DND-41 (cell line): ENCODE measurements around the gene AAMDC.

Experiments
- ATAC-seq: fragments of 200-7000 bp; cut with Tn5 transposase; 3 replicates; pipeline ENCODE4 v1.9.1; 2021; ENCODE audit warnings: low read depth; ENCODE audit not compliant: insufficient read depth
- DNase-seq: peaks from one replicate; pipeline ENCODE4 v3.0.0-alpha.2; 2020
- H2AFZ ChIP-seq: 2 replicates; pipeline ENCODE4 v1.6.0; 2012; ENCODE audit warnings: low read depth, low read length
- H3K27ac ChIP-seq: 2 replicates; pipeline ENCODE4 v1.5.1; 2012; ENCODE audit warnings: low read length, inconsistent platforms
- H3K27me3 ChIP-seq: fragments of 200-600 bp; sonication (generic); 2 replicates; pipeline ENCODE4 v1.6.0; 2012; ENCODE audit warnings: low read length, mild to moderate bottlenecking, inconsistent platforms; ENCODE audit not compliant: insufficient read depth, poor library complexity
- H3K36me3 ChIP-seq: 2 replicates; pipeline ENCODE4 v1.5.1; 2012; ENCODE audit warnings: low read length, inconsistent platforms; ENCODE audit not compliant: insufficient read depth
- H3K4me1 ChIP-seq: 2 replicates; pipeline ENCODE4 v1.5.1; 2012; ENCODE audit warnings: mild to moderate bottlenecking, low read length; ENCODE audit not compliant: insufficient read depth
- H3K4me2 ChIP-seq: 2 replicates; pipeline ENCODE4 v1.6.0; 2012; ENCODE audit warnings: mild to moderate bottlenecking, moderate library complexity, low read length, inconsistent platforms; ENCODE audit not compliant: insufficient read depth
- H3K4me3 ChIP-seq, 2 experiments: fragments of 200-600 bp in 1 of 2; shearing (Covaris generic) in 1 of 2; 2 replicates each; pipeline ENCODE4 v1.5.1; 2012 to 2016; ENCODE audit warnings: inconsistent platforms in 2 of 2, low read length in 2 of 2, mild to moderate bottlenecking in 2 of 2, low read depth in 1 of 2, moderate library complexity in 1 of 2
- H3K79me2 ChIP-seq: 2 replicates; pipeline ENCODE4 v1.6.0; 2012; ENCODE audit warnings: low read length, inconsistent platforms; ENCODE audit not compliant: insufficient read depth
- H3K9ac ChIP-seq: 2 replicates; pipeline ENCODE4 v1.6.0; 2012; ENCODE audit warnings: low read depth, mild to moderate bottlenecking, inconsistent platforms, low read length, moderate library complexity
- H3K9me3 ChIP-seq: 2 replicates; pipeline ENCODE4 v1.5.1; 2012; ENCODE audit warnings: low read length, moderate library complexity, mild to moderate bottlenecking, inconsistent platforms; ENCODE audit not compliant: insufficient read depth, severe bottlenecking
- H4K20me1 ChIP-seq: 2 replicates; pipeline ENCODE4 v1.6.0; 2012; ENCODE audit warnings: low read length; ENCODE audit not compliant: insufficient read depth
- CTCF ChIP-seq: IDR thresholded peaks from 2 replicates; pipeline ENCODE4 v1.5.1; 2012; ENCODE audit warnings: borderline replicate concordance, low read length, moderate library complexity, mild to moderate bottlenecking; ENCODE audit not compliant: poor library complexity, severe bottlenecking; ENCODE audit errors: extremely low read depth
- EZH2 ChIP-seq: IDR thresholded peaks from 3 replicates; pipeline ENCODE4 v1.6.1; 2012; ENCODE audit warnings: borderline replicate concordance, low read depth, mild to moderate bottlenecking, moderate library complexity, low read length, inconsistent platforms; ENCODE audit not compliant: severe bottlenecking

AAMDC gene

GRCh38 chr11:77784572-77784971, 36.4 kb upstream of the AAMDC start:
- no peak overlapping the region for H3K4me3 ChIP-seq
- no peaks in the 10 kb centered on the region for H3K9me3 ChIP-seq
- no peak for TF ChIP-seq EZH2
- no peak for TF ChIP-seq CTCF
- peaks cover 97% of the 10 kb centered on the region for H3K79me2 ChIP-seq
- DNase-seq (no peak), ATAC-seq (no peak)
- H3K36me3 ChIP-seq = peaks cover 3% of the 10 kb centered on the region; the same call in 1 of the 2 replicates
- H3K4me1 ChIP-seq = no peaks in the 10 kb centered on the region
- no peak overlapping the region for H3K27ac ChIP-seq
- H3K9ac ChIP-seq = no peak overlapping the region
- H4K20me1 ChIP-seq = peaks cover 61% of the 10 kb centered on the region
- no peaks in the 10 kb centered on the region for H3K27me3 ChIP-seq
- no peak overlapping the region for H2AFZ ChIP-seq
- no peak overlapping the region for H3K4me2 ChIP-seq

- no peak overlapping the region for H3K27ac ChIP-seq
- H3K27me3 ChIP-seq = no peaks in the 10 kb centered on the region
- 0 out of 3 replicates have a peak, but pooled peaks have one; percentile 14 for ATAC-seq
- no peak overlapping the region for H3K9ac ChIP-seq
- H3K4me3 ChIP-seq = no peak overlapping the region
- no peak overlapping the region for H3K4me2 ChIP-seq
- peaks cover 26% of the 10 kb centered on the region for H3K36me3 ChIP-seq
- TF ChIP-seq EZH2 = no peak
- no peak for TF ChIP-seq CTCF
- peaks cover 5% of the 10 kb centered on the region for H3K9me3 ChIP-seq
- peaks cover 55% of the 10 kb centered on the region for H4K20me1 ChIP-seq
- H2AFZ ChIP-seq = no peak overlapping the region
- no peaks in the 10 kb centered on the region for H3K4me1 ChIP-seq
- DNase-seq = no peak
- H3K79me2 ChIP-seq = peaks cover 98% of the 10 kb centered on the region
These were observed 31.7 kb upstream of the AAMDC start for GRCh38 chr11:77789061-77789730.

DNA sequence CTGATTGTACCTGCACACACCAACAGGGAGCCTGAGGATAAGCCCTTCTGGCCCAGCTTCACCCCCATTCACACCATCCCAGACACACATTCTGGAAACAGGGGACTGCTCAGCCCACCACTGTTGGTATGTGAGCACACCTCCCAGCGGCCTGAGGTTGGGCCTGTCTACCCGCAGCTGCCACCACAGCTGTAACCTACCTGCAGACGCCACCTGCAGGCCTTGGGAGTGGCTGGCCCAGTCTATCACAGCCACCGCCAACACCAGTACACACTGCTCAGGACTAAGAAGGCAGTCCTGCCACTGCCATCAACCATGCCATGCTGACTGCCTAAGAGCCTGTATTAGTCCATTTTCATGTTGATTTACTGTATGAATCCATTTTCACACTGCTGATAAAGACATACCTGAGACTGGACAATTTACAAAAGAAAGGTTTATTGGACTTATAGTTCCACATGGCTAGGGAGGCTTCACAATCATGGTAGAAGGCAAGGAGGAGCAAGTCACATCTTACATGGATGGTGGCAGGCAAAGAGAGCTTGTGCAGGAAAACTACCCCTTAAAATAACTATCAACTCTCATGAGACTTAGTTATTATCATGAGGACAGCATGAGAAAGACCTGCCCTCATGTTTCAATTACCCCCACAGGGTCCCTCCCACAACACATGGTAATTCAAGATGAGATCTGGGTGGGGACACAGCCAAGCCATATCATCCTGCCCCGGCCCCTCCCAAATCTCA, 31.0 kb upstream of the AAMDC start:
- Histone ChIP-seq H3K4me1 (no peaks in the 10 kb centered on the region), H3K9ac (no peak overlapping the region), H3K4me3 (no peak overlapping the region), H3K27me3 (no peaks in the 10 kb centered on the region), H3K4me2 (no peak overlapping the region), H4K20me1 (peaks cover 52% of the 10 kb centered on the region), H3K79me2 (peaks cover 98% of the 10 kb centered on the region), H2AFZ (no peak overlapping the region), H3K9me3 (peaks cover 7% of the 10 kb centered on the region), H3K36me3 (peaks cover 26% of the 10 kb centered on the region), H3K27ac (no peak overlapping the region)
- ATAC-seq = peak; percentile 47; the same call in 1 of the 3 replicates
- no peak for DNase-seq
- peak; percentile 30 for TF ChIP-seq CTCF
- no peak for TF ChIP-seq EZH2
